Heart right ventricle (tissue), 16 donors: ENCODE results near the gene HK1. TPM values are rescaled to one million over a fixed set of nuclear protein-coding genes. Genes with fewer than 3 reads are reported as not detected.
A peak's percentile ranks its signal among the peaks of the same experiment; 100 is the strongest.

Experiments used
- ATAC-seq, 8 donors: fragments of 200-7000 bp; cut with Tn5 transposase; one replicate each; pipeline ENCODE4 v1.9.1; 2020; ENCODE audit warnings: mild to moderate bottlenecking in 8 of 8, moderate library complexity in 8 of 8, moderate number of reproducible peaks in 1 of 8
- DNase-seq, 2 donors: peaks; one replicate each; pipeline ENCODE4 v3.0.0-alpha.2; 2020
- H3K27ac ChIP-seq, 10 donors: fragments of 200-600 bp; sonication (generic) in 2 of 10; one replicate each; pipeline versions ENCODE4 v1.5.0 to v1.8.0; 2020 to 2022; ENCODE audit warnings: mild to moderate bottlenecking in 3 of 10
- H3K27me3 ChIP-seq, 7 donors: fragments of 200-600 bp; one replicate each; pipeline ENCODE4 v1.8.0; 2021 to 2022; ENCODE audit warnings: mild to moderate bottlenecking in 2 of 7
- H3K36me3 ChIP-seq, 9 donors: fragments of 200-600 bp; sonication (generic) in 1 of 9; one replicate each; pipeline versions ENCODE4 v1.5.0 to v1.8.0; 2020 to 2022; ENCODE audit warnings: mild to moderate bottlenecking in 2 of 9
- H3K4me1 ChIP-seq, 9 donors: fragments of 200-600 bp; sonication (generic) in 1 of 9; one replicate each; pipeline versions ENCODE4 v1.5.0 to v1.8.0; 2020 to 2022; ENCODE audit warnings: mild to moderate bottlenecking in 4 of 9
- H3K4me3 ChIP-seq, 10 donors: fragments of 200-600 bp; sonication (generic) in 2 of 10; one replicate each; pipeline versions ENCODE4 v1.5.0 to v1.8.0; 2020 to 2022; ENCODE audit warnings: mild to moderate bottlenecking in 7 of 10, moderate library complexity in 2 of 10
- H3K9me3 ChIP-seq, 11 donors: fragments of 200-600 bp in 10 of 11; sonication (generic) in 2 of 11; one replicate each; pipeline versions ENCODE4 v1.5.0 to v1.8.0; 2013 to 2022; ENCODE audit warnings: mild to moderate bottlenecking in 2 of 11, control low read depth in 1 of 11, moderate library complexity in 1 of 11
- CTCF ChIP-seq, 9 donors: fragments of 200-600 bp; sonication (generic) in 2 of 9; IDR thresholded peaks; one replicate each; pipeline versions ENCODE4 v1.5.0 to v1.8.0; 2021 to 2022; ENCODE audit warnings: antibody characterized with exemption in 9 of 9, mild to moderate bottlenecking in 5 of 9, moderate library complexity in 1 of 9
- WGBS, 2 donors: extraction: QIAGEN DNeasy Blood & Tissue Kit; methylation state at CpG; one replicate each; pipeline ENCODE4 v1.1.7; 2013; ENCODE audit warnings: inconsistent platforms in 1 of 2; 5-methylcytosine and 5-hydroxymethylcytosine counted together
- intact Hi-C, 10 donors: fragments of 100-400 bp; cut with DNase I; formaldehyde crosslinking; loops; one replicate each; pipeline versions ENCODE4 v1.11.1 to v1.14.2; 2022
- polyA plus RNA-seq, 2 donors: library from polyadenylated mRNA; stranded (reverse); fragments of 200-250 nt; gene quantifications; one replicate each; pipeline ENCODE4 v1.2.3, GENCODE V29; 2013
- total RNA-seq, 10 donors: library from RNA; stranded (reverse); fragmentation: NEBNext Ultra II Directional in 3 of 10; extraction: Animal tissue kit (Norgen Biotek cat#: 25700) in 3 of 10; gene quantifications; one replicate each; pipeline versions ENCODE4 v1.2.1 to v1.2.4, GENCODE V29; 2021 to 2023
- donor health status: Arrhythmogenic right ventricular cardiomyopathy.
- donor health status: ischemic (EF 13 %, LVEDD 7.1; RV severe dilation, severe dysfunction).
- donor health status: healthy with polysubstance abuse.
- donor health status: DM: no; HTN: yes; CAD: no.
- donor health status: DM: no; HTN: no; CAD: no.
- donor health status: ischemic (EF 25% LVEDD 6.9; RV normal size, moderate dysfunction).
- donor health status: ischemic (EF 25% LVEDD 5.7; RV mildly dilated, moderate dysfunction).
- donor health status: healthy.
- donor health status: DM: yes; HTN: yes; CAD: no.
- donor health status: Ischemic cardiomyopathy.
- donor health status: ischemic (EF 35%, LVEDD 5.7; RV mildly dilated, moderate dysfunction).
- donor health status: nonischemic (EF 11% LVEDD 7.7; RV severe dilation, severe dysfunction).
- donor health status: DM: yes; HTN: yes; CAD: no.
- donor health status: PGD.
- donor health status: ischemic (EF 29% LVEDD 5.4; RV normal size, mild dysfunction).
- donor health status: nonischemic (EF 23%, LVEDD 6.1; RV moderate dilation, normal function).

The HK1 gene
- total and polyA plus RNA-seq, 12 donors, result 51.9 to 322 (median 233) TPM

GRCh38 chr10:69345890-69346474 is 67.7 kb downstream of the HK1 start:
- Histone ChIP-seq H3K36me3 (peaks cover 0 to 45% (median 4%) of the 10 kb centered on the region in 9 donors), H3K9me3 (no peaks in the 10 kb centered on the region), H3K4me3 (no peak overlapping the region), H3K27ac (peak overlapping the region in 9 of 10 donors; percentile 15 to 74 (median 46)), H3K4me1 (peaks cover 16 to 83% (median 60%) of the 10 kb centered on the region in 9 donors), H3K27me3 (no peaks in the 10 kb centered on the region)
- no peak for DNase-seq
- no peak for TF ChIP-seq CTCF (IDR thresholded peaks at IDR 0.05)
- intact Hi-C loops, result no loop called here
- peak in 3 of 8 donors; percentile 42 to 59 (median 53) for ATAC-seq
- WGBS, 2 donors, result 44 to 54% methylated on average over 8 of the region's 8 CpGs

- Histone ChIP-seq H3K9me3 (no peaks in the 10 kb centered on the region), H3K4me3 (no peak overlapping the region), H3K27ac (peak overlapping the region in 6 of 10 donors; percentile 44 to 74 (median 56)), H3K27me3 (no peaks in the 10 kb centered on the region), H3K36me3 (peaks cover 0 to 52% (median 4%) of the 10 kb centered on the region in 9 donors), H3K4me1 (peaks cover 16 to 78% (median 60%) of the 10 kb centered on the region in 9 donors)
- no peak for TF ChIP-seq CTCF (IDR thresholded peaks at IDR 0.05)
- intact Hi-C loops, result no loop called here
- DNase-seq, result no peak
- WGBS, 2 donors, result 73 to 83% methylated on average over 5 of the region's 5 CpGs
- no peak for ATAC-seq
Observed at GRCh38 chr10:69346776-69347175, 68.5 kb downstream of the HK1 start.

GRCh38 chr10:69348816-69349541 is 70.7 kb downstream of the HK1 start:
- intact Hi-C loops, result no loop called here
- peaks cover 0 to 2% (median 0%) of the 10 kb centered on the region in 11 donors for H3K9me3 ChIP-seq
- peaks cover 16 to 80% (median 53%) of the 10 kb centered on the region in 9 donors for H3K4me1 ChIP-seq

More at GRCh38 chr10:69348816-69349541, 70.7 kb downstream of the HK1 start:
- DNase-seq (peak in 1 of 2 donors; percentile 20), ATAC-seq (peak in 5 of 8 donors; percentile 29 to 68 (median 50))
- Histone ChIP-seq H3K27ac (peak overlapping the region in 8 of 10 donors; percentile 13 to 74 (median 39)), H3K36me3 (peaks cover 0 to 58% (median 4%) of the 10 kb centered on the region in 9 donors), H3K4me3 (no peak overlapping the region), H3K27me3 (no peaks in the 10 kb centered on the region)
- TF ChIP-seq CTCF (IDR thresholded peaks at IDR 0.05), result no peak
- 50 to 61% methylated on average over 10 of the region's 10 CpGs for WGBS, 2 donors
